OCI-LY1 (cell line): ENCODE results near the gene TMEM174.

Source experiments
- H2AFZ ChIP-seq: fragments of 200-600 bp; sonication (generic), shearing (Covaris generic); 2 replicates; pipeline ENCODE4 v1.6.0; 2014; ENCODE audit warnings: antibody characterized with exemption, mild to moderate bottlenecking, low read length
- H3F3A ChIP-seq: fragments of 200-600 bp; sonication (generic), shearing (Covaris generic); 2 replicates; pipeline ENCODE4 v1.6.0; 2014; ENCODE audit warnings: mild to moderate bottlenecking, antibody characterized with exemption, low read length, moderate library complexity; ENCODE audit not compliant: insufficient read depth
- H3K27ac ChIP-seq: fragments of 200-600 bp; sonication (generic); 2 replicates; pipeline ENCODE4 v1.5.1; 2014; ENCODE audit warnings: low read length, mixed run types, mild to moderate bottlenecking, low read depth; ENCODE audit not compliant: poor library complexity, severe bottlenecking
- H3K27me3 ChIP-seq: fragments of 200-600 bp; sonication (generic); 2 replicates; pipeline ENCODE4 v1.6.0; 2014; ENCODE audit warnings: antibody characterized with exemption, mild to moderate bottlenecking, low read length, moderate library complexity; ENCODE audit not compliant: insufficient read depth
- H3K36me3 ChIP-seq: fragments of 200-600 bp; sonication (generic); 2 replicates; pipeline ENCODE4 v1.6.1; 2014; ENCODE audit warnings: mild to moderate bottlenecking, antibody characterized with exemption, low read length, moderate library complexity, mixed read lengths; ENCODE audit not compliant: insufficient read depth
- H3K4me1 ChIP-seq: fragments of 200-600 bp; sonication (generic); 2 replicates; pipeline ENCODE4 v1.5.1; 2014; ENCODE audit warnings: mild to moderate bottlenecking, low read length, moderate library complexity; ENCODE audit not compliant: insufficient read depth, severe bottlenecking
- H3K4me2 ChIP-seq: fragments of 200-600 bp; sonication (generic), shearing (Covaris generic); 2 replicates; pipeline ENCODE4 v1.6.1; 2014; ENCODE audit warnings: low read length
- H3K4me3 ChIP-seq: fragments of 200-600 bp; sonication (generic); 2 replicates; pipeline ENCODE4 v1.5.1; 2014; ENCODE audit warnings: low read length, low read depth, mild to moderate bottlenecking, mixed read lengths; ENCODE audit not compliant: poor library complexity, severe bottlenecking
- H3K79me2 ChIP-seq: fragments of 200-600 bp; shearing (Covaris generic); 2 replicates; pipeline ENCODE4 v1.6.1; 2016; ENCODE audit warnings: mixed run types, low read length, mixed read lengths; ENCODE audit not compliant: insufficient read depth
- H3K9ac ChIP-seq: fragments of 200-600 bp; sonication (generic), shearing (Covaris generic); 2 replicates; pipeline ENCODE4 v1.6.1; 2014; ENCODE audit warnings: mild to moderate bottlenecking, low read length, mixed read lengths
- H3K9me2 ChIP-seq: fragments of 200-600 bp; sonication (generic), shearing (Covaris generic); 2 replicates; pipeline ENCODE4 v1.6.1; 2014; ENCODE audit warnings: low read depth, mild to moderate bottlenecking, low read length, mixed read lengths
- H3K9me3 ChIP-seq: fragments of 200-600 bp; shearing (Covaris generic); 2 replicates; pipeline ENCODE4 v1.6.1; 2014; ENCODE audit warnings: low read length, mixed read lengths
- H4K20me1 ChIP-seq: fragments of 200-600 bp; sonication (generic), shearing (Covaris generic); 2 replicates; pipeline ENCODE4 v1.6.0; 2016; ENCODE audit warnings: mild to moderate bottlenecking, low read length; ENCODE audit not compliant: insufficient read depth
- CTCF ChIP-seq: fragments of 200-600 bp; sonication (generic), shearing (Covaris generic); IDR thresholded peaks from 2 replicates; pipeline ENCODE4 v1.5.1; 2017; ENCODE audit warnings: mild to moderate bottlenecking, antibody characterized with exemption, low read length, moderate library complexity, mixed read lengths
- EZH2 ChIP-seq: fragments of 200-600 bp; sonication (generic), shearing (Covaris generic); IDR thresholded peaks from 2 replicates; pipeline ENCODE4 v1.8.0; 2017; ENCODE audit warnings: borderline replicate concordance, mixed run types, mild to moderate bottlenecking, antibody characterized with exemption, low read length, moderate library complexity, mixed read lengths

Gene TMEM174

GRCh38 chr5:73158313-73158712, 14.7 kb upstream of the TMEM174 start:
- Histone ChIP-seq H3K4me2 (no peak overlapping the region; the same call in 1 of the 2 replicates), H2AFZ (no peak overlapping the region), H3K4me1 (peaks cover 71% of the 10 kb centered on the region), H3K27me3 (no peaks in the 10 kb centered on the region), H4K20me1 (no peaks in the 10 kb centered on the region), H3K4me3 (no peak overlapping the region), H3K9ac (no peak overlapping the region), H3K9me2 (no peaks in the 10 kb centered on the region), H3F3A (no peaks in the 10 kb centered on the region), H3K36me3 (no peaks in the 10 kb centered on the region), H3K9me3 (no peaks in the 10 kb centered on the region), H3K79me2 (no peaks in the 10 kb centered on the region), H3K27ac (peak overlapping the region; percentile 87)
- no peak for TF ChIP-seq CTCF
- no peak for TF ChIP-seq EZH2

GRCh38 chr5:73160239-73160671, 12.7 kb upstream of the TMEM174 start:
- H4K20me1 ChIP-seq = no peaks in the 10 kb centered on the region

GRCh38 chr5:73170522-73170921, 2.5 kb upstream of the TMEM174 start:
- Histone ChIP-seq H3K79me2 (no peaks in the 10 kb centered on the region), H3K4me1 (peaks cover 20% of the 10 kb centered on the region), H4K20me1 (no peaks in the 10 kb centered on the region), H3K36me3 (no peaks in the 10 kb centered on the region), H3K4me3 (no peak overlapping the region), H3F3A (no peaks in the 10 kb centered on the region), H2AFZ (no peak overlapping the region), H3K9me3 (no peaks in the 10 kb centered on the region), H3K9ac (no peak overlapping the region), H3K4me2 (no peak overlapping the region), H3K27ac (no peak overlapping the region), H3K27me3 (no peaks in the 10 kb centered on the region), H3K9me2 (no peaks in the 10 kb centered on the region)
- TF ChIP-seq EZH2 (no peak), CTCF (peak; percentile 68)

More at GRCh38 chr5:73160239-73160671, 12.7 kb upstream of the TMEM174 start:
- no peaks in the 10 kb centered on the region for H3K9me3 ChIP-seq
- no peak for TF ChIP-seq EZH2
- no peak for TF ChIP-seq CTCF
- H3K27me3 ChIP-seq = no peaks in the 10 kb centered on the region
- no peaks in the 10 kb centered on the region for H3K79me2 ChIP-seq
- peak overlapping the region; percentile 5; the same call in 1 of the 2 replicates for H3K9ac ChIP-seq
- H3K4me3 ChIP-seq = peak overlapping the region; percentile 18
- H3K36me3 ChIP-seq = no peaks in the 10 kb centered on the region
- peaks cover 74% of the 10 kb centered on the region for H3K4me1 ChIP-seq
- H3K9me2 ChIP-seq = no peaks in the 10 kb centered on the region
- no peaks in the 10 kb centered on the region for H3F3A ChIP-seq
- peak overlapping the region; percentile 26 for H3K4me2 ChIP-seq
- H3K27ac ChIP-seq = peak overlapping the region; percentile 87
- H2AFZ ChIP-seq = no peak overlapping the region
